Nephron (organoid): ENCODE data around the gene RTN1.
A peak's percentile ranks its signal among the peaks of the same experiment; 100 is the strongest.

Source experiments
- H3K27ac Mint-ChIP-seq, 3 experiments: 2 replicates each; pipeline ENCODE4 v1.8.0; 2020; ENCODE audit warnings: mixed read lengths in 3 of 3, mild to moderate bottlenecking in 2 of 3, moderate library complexity in 1 of 3
- H3K27me3 Mint-ChIP-seq: 2 replicates; pipeline ENCODE4 v1.8.0; 2021; ENCODE audit warnings: low read depth, mild to moderate bottlenecking, moderate library complexity, mixed read lengths
- H3K36me3 Mint-ChIP-seq: 2 replicates; pipeline ENCODE4 v1.8.0; 2020; ENCODE audit warnings: low read depth, mixed read lengths
- H3K4me1 Mint-ChIP-seq: 2 replicates; pipeline ENCODE4 v1.8.0; 2020; ENCODE audit warnings: mixed read lengths
- H3K4me3 Mint-ChIP-seq, 3 experiments: 2 replicates each; pipeline ENCODE4 v1.8.0; 2020; ENCODE audit warnings: mild to moderate bottlenecking in 3 of 3, mixed read lengths in 3 of 3, moderate library complexity in 2 of 3
- H3K9me3 Mint-ChIP-seq: 2 replicates; pipeline ENCODE4 v1.8.0; 2020; ENCODE audit warnings: mixed read lengths
- TF ChIP-seq, protein P1 (sequence below), 3 experiments: fragments of 200-600 bp; sonication (generic); IDR thresholded peaks; one replicate each; pipeline ENCODE4 v1.5.0; 2021; ENCODE audit warnings: antibody characterized with exemption in 3 of 3; ENCODE audit not compliant: unreplicated experiment in 3 of 3

RTN1 gene

GRCh38 chr14:59832653-59833294 lies 37.8 kb downstream of the RTN1 start:
- H3K36me3 Mint-ChIP-seq: no peaks in the 10 kb centered on the region
- peak overlapping the region in 2 of 3 experiments; percentile 1 to 3 for H3K27ac Mint-ChIP-seq
- H3K4me3 Mint-ChIP-seq: no peak overlapping the region
- H3K27me3 Mint-ChIP-seq: peaks cover 6% of the 10 kb centered on the region
- H3K9me3 Mint-ChIP-seq: no peaks in the 10 kb centered on the region
- peaks cover 13% of the 10 kb centered on the region for H3K4me1 Mint-ChIP-seq
- TF ChIP-seq, protein P1, sequence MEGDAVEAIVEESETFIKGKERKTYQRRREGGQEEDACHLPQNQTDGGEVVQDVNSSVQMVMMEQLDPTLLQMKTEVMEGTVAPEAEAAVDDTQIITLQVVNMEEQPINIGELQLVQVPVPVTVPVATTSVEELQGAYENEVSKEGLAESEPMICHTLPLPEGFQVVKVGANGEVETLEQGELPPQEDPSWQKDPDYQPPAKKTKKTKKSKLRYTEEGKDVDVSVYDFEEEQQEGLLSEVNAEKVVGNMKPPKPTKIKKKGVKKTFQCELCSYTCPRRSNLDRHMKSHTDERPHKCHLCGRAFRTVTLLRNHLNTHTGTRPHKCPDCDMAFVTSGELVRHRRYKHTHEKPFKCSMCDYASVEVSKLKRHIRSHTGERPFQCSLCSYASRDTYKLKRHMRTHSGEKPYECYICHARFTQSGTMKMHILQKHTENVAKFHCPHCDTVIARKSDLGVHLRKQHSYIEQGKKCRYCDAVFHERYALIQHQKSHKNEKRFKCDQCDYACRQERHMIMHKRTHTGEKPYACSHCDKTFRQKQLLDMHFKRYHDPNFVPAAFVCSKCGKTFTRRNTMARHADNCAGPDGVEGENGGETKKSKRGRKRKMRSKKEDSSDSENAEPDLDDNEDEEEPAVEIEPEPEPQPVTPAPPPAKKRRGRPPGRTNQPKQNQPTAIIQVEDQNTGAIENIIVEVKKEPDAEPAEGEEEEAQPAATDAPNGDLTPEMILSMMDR (IDR thresholded peaks at IDR 0.05; ENCODE audit: unreplicated experiment in 3 of 3): no peak

DNA sequence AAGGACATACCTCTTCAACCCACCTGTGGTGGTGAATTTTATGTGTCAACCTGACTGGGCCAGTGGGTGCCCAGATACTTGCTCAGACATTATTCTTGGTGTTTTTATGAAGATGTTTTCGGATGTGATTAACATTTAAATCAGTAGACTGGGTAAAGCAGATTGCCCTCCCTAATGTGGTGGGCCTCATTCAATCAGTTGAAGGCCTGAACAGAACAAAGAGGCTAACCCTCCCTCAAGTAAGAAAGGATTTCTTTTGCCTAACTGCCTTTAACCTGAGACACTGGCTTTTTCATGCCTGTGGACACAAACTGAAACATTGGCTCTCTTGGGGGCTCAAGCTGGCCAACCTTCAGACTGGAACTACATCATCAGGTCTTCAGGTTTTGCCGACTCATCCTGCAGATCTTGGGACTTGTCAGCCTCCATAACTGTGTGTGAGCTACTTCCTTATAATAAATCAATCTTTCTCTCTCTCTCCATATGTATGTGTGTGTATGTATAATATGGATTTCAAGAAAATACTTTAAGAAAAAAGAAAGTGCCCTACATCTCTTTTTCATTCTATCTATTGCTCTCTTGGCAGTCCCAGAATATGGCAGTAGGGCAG lies 39.4 kb downstream of the RTN1 start:
- Mint-ChIP-seq H3K27ac (no peak overlapping the region), H3K9me3 (no peaks in the 10 kb centered on the region), H3K4me3 (no peak overlapping the region), H3K36me3 (no peaks in the 10 kb centered on the region), H3K4me1 (peaks cover 18% of the 10 kb centered on the region), H3K27me3 (peaks cover 2% of the 10 kb centered on the region)
- TF ChIP-seq, protein P1 (IDR thresholded peaks at IDR 0.05; ENCODE audit: unreplicated experiment in 3 of 3): no peak

DNA sequence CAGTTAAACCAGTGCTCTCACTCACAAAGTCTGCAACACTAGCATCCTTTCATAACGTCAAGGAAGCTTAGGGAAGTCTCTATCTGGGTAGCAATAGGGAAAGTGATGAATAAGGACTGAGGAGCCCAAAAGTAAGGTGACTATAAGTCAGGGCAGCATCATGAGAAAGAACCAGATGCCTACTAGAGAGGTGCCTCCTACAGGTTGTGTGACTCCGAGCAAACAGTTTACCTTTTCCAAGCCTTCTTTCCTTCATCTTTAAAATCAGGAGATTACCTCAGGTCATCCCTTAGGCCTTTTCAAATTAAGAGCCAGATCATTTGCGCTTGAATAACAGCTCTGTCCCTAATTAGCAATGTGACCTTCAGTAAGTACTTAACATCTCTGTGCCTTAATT lies 40.2 kb downstream of the RTN1 start:
- Mint-ChIP-seq H3K4me3 (no peak overlapping the region), H3K4me1 (peaks cover 18% of the 10 kb centered on the region), H3K36me3 (no peaks in the 10 kb centered on the region), H3K27me3 (no peaks in the 10 kb centered on the region), H3K27ac (no peak overlapping the region), H3K9me3 (no peaks in the 10 kb centered on the region)
- TF ChIP-seq, protein P1 (IDR thresholded peaks at IDR 0.05; ENCODE audit: unreplicated experiment in 3 of 3): no peak

- no peaks in the 10 kb centered on the region for H3K27me3 Mint-ChIP-seq
- TF ChIP-seq, protein P1 (IDR thresholded peaks at IDR 0.05; ENCODE audit: unreplicated experiment in 3 of 3): no peak
- no peak overlapping the region for H3K4me3 Mint-ChIP-seq
- H3K27ac Mint-ChIP-seq: no peak overlapping the region
- H3K36me3 Mint-ChIP-seq: no peaks in the 10 kb centered on the region
- H3K9me3 Mint-ChIP-seq: no peaks in the 10 kb centered on the region
- H3K4me1 Mint-ChIP-seq: peaks cover 18% of the 10 kb centered on the region
These were observed 40.9 kb downstream of the RTN1 start for GRCh38 chr14:59829469-59830337.

DNA sequence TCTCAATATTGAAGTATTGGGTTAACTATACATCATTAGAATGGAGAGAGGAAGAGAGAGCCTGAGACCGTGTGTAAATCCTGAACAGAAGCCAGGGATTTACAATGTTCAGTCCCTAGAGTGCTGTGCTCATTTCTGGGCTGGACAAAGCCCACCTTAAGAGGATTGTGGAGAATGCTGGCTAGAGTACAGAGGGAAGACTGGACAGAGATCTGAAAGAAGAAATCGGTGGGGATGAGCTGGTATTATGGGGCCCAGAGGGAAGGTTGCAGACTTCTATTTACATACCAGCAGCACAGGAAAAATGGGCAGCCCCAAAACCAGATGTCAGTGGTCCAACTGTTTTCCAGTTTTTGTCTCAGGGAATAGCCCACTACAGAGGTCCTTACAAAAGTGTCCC lies 42.3 kb downstream of the RTN1 start:
- H3K27me3 Mint-ChIP-seq: peaks cover under 1% of the 10 kb centered on the region
- peak overlapping the region in 1 of 3 experiments; percentile 8 for H3K27ac Mint-ChIP-seq
- no peaks in the 10 kb centered on the region for H3K36me3 Mint-ChIP-seq
- H3K9me3 Mint-ChIP-seq: peaks cover under 1% of the 10 kb centered on the region
- no peak overlapping the region for H3K4me3 Mint-ChIP-seq
- TF ChIP-seq, protein P1 (IDR thresholded peaks at IDR 0.05; ENCODE audit: unreplicated experiment in 3 of 3): no peak
- H3K4me1 Mint-ChIP-seq: peaks cover 18% of the 10 kb centered on the region
